HG03565 (cell line): Measurements from ENCODE around the gene CXCR4.

Source experiments
- ATAC-seq: cut with Tn5 transposase; IDR thresholded peaks from one replicate; pipeline ENCODE4 v1.9.1; 2021; ENCODE audit warnings: mild to moderate bottlenecking, moderate library complexity; ENCODE audit not compliant: unreplicated experiment

Gene CXCR4

DNA sequence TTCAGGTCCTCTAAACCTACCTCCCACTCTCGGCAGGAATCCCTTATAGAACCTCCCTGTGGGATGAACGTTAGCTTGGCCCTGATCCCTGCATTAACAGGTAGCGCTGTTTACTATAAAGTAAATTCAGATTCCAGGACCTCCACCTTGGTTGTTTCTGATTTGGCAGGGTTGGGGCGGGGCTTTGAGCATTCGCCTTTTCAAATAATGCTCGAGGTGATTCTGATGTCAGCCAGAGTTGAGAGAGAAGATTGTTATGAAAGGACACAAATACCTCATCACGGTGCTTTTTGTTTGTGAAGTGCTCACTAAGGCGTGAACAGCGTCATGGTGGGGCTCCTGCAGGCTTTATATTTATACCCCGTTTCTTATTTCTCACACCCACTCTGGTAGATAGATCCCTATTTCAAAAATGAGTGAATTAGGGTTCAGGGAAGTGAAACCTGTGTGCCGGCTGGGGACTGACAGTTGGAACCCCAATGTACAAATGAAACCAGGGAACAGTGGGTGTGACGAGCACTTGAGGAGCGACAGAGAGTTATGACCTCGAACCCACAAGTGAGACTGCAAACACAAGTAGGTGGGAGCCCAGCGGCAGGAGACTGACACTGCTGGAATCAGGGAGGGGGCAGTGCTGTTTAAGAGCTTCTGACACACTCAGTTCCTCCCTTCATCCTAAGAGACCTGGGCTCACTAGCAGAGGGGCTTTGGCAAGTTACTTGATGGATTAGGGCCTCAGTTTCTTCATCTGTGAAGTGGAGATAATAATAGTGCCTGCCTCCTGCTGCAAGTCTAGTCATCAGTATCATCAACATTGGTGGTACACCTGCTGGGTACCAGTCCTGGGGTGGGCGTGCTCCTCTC is 14.2 kb upstream of the CXCR4 start:
- peak; percentile 71 for ATAC-seq

GRCh38 chr2:136131484-136131960 is 13.6 kb upstream of the CXCR4 start:
- no peak for ATAC-seq

GRCh38 chr2:136130511-136130910 is 12.6 kb upstream of the CXCR4 start:
- no peak for ATAC-seq

DNA sequence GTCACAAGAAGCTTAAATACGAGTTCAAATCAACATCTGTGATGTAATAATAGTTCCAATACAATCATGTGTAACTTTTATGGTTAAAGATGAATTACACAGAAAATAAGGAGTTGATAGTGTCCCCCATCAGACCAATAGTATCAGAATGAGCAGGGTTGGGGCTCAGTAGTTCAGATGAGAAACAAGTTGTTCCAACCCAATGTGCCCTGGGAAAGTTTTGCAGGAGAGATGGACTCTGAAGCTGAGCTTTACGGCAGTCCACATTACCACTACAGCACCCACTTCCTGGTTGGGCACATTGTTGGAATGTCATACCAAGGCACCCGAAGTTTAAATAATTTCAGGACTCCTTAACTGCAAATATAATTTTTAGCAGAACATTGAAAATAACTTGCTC is 12.1 kb upstream of the CXCR4 start:
- ATAC-seq: no peak

DNA sequence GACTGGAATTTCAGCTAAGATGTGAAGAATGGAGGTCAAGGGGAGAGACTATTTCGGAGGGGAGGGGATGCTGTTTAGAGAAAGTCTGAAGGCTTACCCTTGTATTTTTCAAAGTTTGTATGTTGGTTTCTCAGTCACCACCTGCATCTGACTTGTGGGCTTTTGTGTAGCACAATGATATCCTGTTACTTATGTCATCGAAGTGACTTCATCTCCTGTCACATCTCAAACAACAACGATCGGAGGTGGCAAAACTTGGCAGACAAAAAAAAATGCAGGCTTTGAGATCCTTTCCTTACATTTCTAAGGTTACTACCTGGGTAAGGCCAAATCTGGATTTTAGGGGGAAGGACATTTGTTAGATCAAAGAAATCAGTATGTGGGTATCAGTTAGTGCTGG is 11.7 kb upstream of the CXCR4 start:
- ATAC-seq: no peak

DNA sequence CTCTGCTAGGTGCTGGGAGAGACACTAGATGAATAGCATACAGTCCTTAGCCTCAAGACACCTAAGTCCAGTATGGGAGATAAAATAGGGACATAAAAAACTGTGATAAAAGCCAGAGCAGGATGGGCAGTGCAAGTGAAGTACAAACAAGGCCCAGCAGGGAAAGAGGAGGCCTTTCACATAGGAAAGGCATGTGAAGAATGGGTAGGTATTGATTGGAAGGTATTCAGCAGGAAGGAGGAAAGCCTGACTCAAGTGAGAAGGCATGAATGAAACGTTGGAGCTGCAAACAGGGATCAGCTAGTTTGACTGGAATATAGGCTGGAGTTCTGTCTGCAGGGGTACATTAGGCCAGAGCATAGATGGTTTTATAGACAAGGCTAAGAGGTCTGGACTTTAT is 11.0 kb upstream of the CXCR4 start:
- no peak for ATAC-seq

GRCh38 chr2:136128366-136128765 is 10.4 kb upstream of the CXCR4 start:
- ATAC-seq: no peak

GRCh38 chr2:136127356-136127755 is 9.4 kb upstream of the CXCR4 start:
- ATAC-seq: no peak

DNA sequence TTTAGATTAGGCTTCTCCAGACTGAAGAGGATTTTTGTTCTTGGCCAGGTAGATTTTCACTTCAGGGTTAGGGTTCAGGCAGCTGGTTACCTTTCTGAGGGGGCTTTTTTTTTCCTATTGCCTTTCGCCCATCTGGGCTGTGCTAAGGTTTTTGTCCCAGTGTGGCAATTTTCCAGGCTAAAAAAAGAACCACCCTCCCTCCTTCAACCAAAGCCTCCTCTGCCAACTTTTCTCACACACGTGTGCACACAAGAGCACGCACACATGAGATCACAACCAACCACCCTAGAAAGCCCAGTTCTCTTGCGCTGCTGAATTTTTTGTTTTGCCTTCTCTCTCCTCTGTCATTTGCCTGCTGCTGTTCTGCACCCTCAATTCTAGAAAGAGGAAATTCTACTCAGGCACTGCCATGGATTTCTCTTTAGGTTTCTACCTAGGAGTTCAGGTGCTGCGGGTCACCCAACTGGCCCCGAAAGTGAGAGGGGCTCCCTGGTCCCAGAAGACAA is 8.5 kb upstream of the CXCR4 start:
- ATAC-seq: no peak

DNA sequence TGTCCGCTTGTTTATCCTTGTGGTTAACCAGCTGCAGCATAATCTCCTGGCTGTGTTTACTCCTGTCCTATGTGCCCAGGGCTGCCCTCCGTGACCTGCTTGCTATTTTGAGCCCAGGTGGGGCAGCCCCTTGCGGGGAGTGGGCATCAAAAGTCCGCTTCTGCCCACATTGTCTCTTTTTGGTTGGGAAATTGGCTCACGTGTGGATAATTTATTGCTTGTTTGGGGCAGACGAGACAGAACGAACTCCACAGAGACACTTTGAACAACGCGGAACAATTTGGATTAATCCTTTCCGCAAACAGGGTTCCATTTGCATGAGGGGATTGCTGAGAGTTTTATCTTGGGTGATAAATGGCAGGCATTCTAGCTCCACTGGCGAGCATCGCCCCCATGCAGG is 8.1 kb upstream of the CXCR4 start:
- ATAC-seq: no peak

GRCh38 chr2:136125236-136125635 is 7.3 kb upstream of the CXCR4 start:
- ATAC-seq: no peak

DNA sequence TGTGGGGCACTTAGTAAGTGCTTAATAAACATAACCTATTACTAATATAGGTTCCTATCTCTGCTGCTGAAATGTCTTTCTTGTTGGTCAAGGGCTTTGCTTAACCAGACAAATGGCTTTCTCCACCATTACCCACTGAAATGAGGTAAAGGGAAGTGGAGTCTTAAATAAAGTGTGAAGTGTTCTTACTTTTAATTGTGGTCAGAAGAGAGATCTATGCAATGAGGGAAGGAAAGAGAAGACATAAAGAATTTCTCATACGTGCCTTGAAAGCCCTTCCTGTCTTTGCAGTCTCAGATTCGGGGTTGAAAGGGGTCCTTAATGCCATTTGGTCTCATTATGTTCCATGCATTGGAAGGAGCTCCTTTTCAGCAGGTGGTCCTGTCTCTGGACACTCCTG is 6.9 kb upstream of the CXCR4 start:
- ATAC-seq: no peak

DNA sequence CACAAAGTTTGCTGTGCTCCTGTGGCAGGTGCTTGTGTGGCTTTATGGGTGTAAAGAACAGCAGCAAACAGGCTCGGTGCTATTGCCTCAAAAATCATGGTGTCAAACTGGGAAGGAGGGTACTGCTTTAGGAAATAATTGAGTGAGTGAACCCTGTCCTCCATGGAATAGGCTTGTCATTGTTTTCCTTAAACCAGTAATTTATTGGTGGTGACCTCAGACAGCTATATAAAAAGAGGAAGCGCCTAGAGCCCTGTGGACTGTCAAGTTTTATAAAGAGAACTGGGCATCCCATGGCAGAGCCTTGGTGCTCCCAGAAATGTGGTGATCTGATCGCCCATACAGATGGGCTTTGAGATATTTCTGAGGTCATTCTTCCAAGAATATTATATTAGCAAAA is 4.7 kb upstream of the CXCR4 start:
- no peak for ATAC-seq

- no peak for ATAC-seq
Measured at GRCh38 chr2:136121204-136121910, 3.4 kb upstream of the CXCR4 start.

- no peak for ATAC-seq
Measured at GRCh38 chr2:136119717-136120675, 2.0 kb upstream of the CXCR4 start.

DNA sequence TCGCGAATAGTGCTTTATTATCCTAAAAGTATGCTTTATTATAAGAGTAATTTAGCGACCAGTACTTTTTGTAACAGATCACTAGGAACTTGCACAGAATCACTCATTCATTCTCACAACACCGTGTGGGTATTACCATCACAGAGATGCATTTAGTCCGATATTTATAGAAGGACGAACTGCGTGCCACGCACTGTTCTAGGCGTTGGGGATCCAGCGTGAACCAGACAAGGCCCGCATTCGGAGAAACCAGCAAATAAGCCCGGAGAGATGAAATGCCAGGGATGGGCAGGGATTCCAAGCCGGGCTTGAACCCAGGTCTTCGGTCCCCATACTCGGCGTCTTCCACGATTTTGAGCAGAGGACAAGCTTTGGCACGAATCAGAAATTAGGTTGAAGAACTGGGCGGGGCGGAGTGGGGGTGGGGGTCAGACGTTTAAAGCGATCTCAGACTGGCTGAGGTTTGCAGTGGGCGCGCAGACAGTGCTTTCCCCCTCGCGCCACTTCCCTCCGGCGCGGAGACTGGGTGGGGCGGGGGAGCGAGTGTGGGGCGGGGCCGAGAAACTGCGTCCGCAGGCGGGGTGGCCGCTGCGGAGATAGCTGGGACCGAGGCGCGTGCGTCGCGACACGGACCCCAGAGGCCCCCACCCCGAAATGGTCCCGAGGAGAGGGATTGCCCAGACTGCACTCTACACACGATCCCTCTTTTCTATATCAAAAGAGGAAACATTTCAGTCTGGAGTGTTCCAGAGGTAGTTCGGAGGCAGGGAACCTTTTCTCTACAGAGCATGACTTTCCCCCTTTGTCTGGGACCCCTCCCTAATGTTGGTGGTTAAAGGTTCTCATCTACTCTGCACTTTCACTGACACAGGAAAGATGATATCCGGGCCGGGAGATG is 1.1 kb upstream of the CXCR4 start:
- no peak for ATAC-seq

GRCh38 chr2:136117391-136117841 is 533 bp downstream of the CXCR4 start:
- ATAC-seq: no peak

DNA sequence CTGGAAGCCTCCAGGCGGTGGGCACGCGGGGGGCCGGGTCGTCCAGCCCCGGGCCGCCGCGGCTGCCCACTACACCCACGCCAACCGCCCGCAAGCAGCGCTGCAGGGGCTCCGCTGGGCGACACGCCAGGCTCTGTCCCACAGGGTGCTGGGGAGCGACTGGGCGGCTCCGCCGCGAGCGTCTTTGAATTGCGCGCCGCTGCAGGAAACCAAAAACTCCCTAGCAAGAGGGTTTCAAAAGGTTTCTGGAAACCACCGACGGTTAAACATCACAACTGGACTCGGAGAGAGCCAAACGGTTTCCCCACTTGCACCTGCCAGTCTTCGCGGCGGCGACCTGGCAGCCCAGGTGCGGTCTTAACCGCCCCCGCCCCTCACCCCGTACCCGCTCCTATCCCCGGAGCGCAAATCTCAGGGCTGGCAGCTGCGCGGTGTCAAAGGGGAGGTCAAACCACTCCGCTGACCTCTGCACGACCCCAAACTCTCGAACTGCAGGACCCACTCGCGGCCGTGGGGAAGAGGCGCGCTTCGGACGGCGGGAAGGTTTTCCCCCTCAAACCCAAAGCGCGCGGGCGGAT is 1.0 kb downstream of the CXCR4 start:
- ATAC-seq: peak; percentile 36

- peak; percentile 3 for ATAC-seq
Measured at GRCh38 chr2:136116151-136116812, 1.7 kb downstream of the CXCR4 start.
